Panc1 (cell line): ENCODE measurements around the gene FOXG1. TPM values are rescaled to one million over a fixed set of nuclear protein-coding genes. Genes with fewer than 3 reads are reported as not detected.

Experiments
- ATAC-seq: fragments of 200-7000 bp; cut with Tn5 transposase; 2 replicates; pipeline ENCODE4 v1.9.1; 2020; ENCODE audit warnings: mild to moderate bottlenecking, moderate library complexity
- BruUV-seq: library from RNA; stranded (reverse); fragments of 400-500 nt; replicated peaks from 2 replicates; lab custom pipeline; 2021; lab: Mats Ljungman, UMichigan
- CTCF ChIA-PET: fragments of 300-600 bp; sonication (Branson Sonifier 250); formaldehyde crosslinking; loops from one replicate; lab custom pipeline; 2022; ENCODE audit warnings: antibody characterized with exemption; lab: Charles Lee
- POLR2A ChIA-PET: fragments of 300-600 bp; sonication (Branson Sonifier 250); formaldehyde crosslinking; loops from one replicate; lab custom pipeline; 2022; ENCODE audit warnings: antibody characterized with exemption; lab: Charles Lee
- DNase-seq: peaks from one replicate; pipeline ENCODE4 v3.0.0-alpha.2; 2010; ENCODE audit warnings: low read depth, low spot score
- H3K27ac ChIP-seq: 2 replicates; pipeline ENCODE4 v1.5.1; 2011; ENCODE audit warnings: mild to moderate bottlenecking, low read length, inconsistent platforms
- H3K27me3 ChIP-seq: fragments of 200-500 bp; sonication (Bioruptor generic); 2 replicates; pipeline ENCODE4 v1.6.0; 2014; ENCODE audit warnings: low read length, inconsistent platforms; ENCODE audit not compliant: control insufficient read depth, insufficient read depth
- H3K36me3 ChIP-seq: fragments of 200-500 bp; sonication (Bioruptor generic); 2 replicates; pipeline ENCODE4 v1.5.1; 2014; ENCODE audit warnings: inconsistent platforms, mild to moderate bottlenecking, low read length, moderate library complexity; ENCODE audit not compliant: control insufficient read depth, insufficient read depth
- H3K4me1 ChIP-seq: 2 replicates; pipeline ENCODE4 v1.5.1; 2011; ENCODE audit warnings: inconsistent platforms, mild to moderate bottlenecking, low read length, moderate library complexity; ENCODE audit not compliant: control insufficient read depth, insufficient read depth
- H3K4me3 ChIP-seq, 2 experiments: 2 replicates each; pipeline ENCODE4 v1.5.1; 2011 to 2012; ENCODE audit warnings: low read depth in 2 of 2, low read length in 2 of 2, mild to moderate bottlenecking in 2 of 2, inconsistent platforms in 1 of 2, moderate library complexity in 1 of 2
- H3K9me3 ChIP-seq: fragments of 200-500 bp; sonication (Bioruptor generic); 2 replicates; pipeline ENCODE4 v1.5.1; 2014; ENCODE audit warnings: low read depth, mild to moderate bottlenecking, inconsistent platforms, low read length, moderate library complexity; ENCODE audit not compliant: control insufficient read depth, insufficient read depth
- CTCF ChIP-seq: fragments of 450-650 bp; IDR thresholded peaks from 2 replicates; pipeline ENCODE4 v1.5.1; 2017; ENCODE audit warnings: mild to moderate bottlenecking
- POLR2AphosphoS5 ChIP-seq: IDR thresholded peaks from 2 replicates; pipeline ENCODE4 v1.6.1; 2012; ENCODE audit warnings: mild to moderate bottlenecking, low read depth, low read length, moderate library complexity
- REST ChIP-seq, 2 experiments: IDR thresholded peaks; 2 replicates each; pipeline ENCODE4 v1.6.1; 2011 to 2012; ENCODE audit warnings: low read depth in 2 of 2, control low read depth in 1 of 2, low read length in 1 of 2, mild to moderate bottlenecking in 1 of 2, moderate library complexity in 1 of 2; ENCODE audit not compliant: insufficient read depth in 1 of 2
- SIN3A ChIP-seq: IDR thresholded peaks from 2 replicates; pipeline ENCODE4 v1.6.1; 2012; ENCODE audit warnings: low read depth, mild to moderate bottlenecking, low read length, moderate library complexity, borderline replicate concordance; ENCODE audit not compliant: insufficient read depth
- TCF7L2 ChIP-seq: IDR thresholded peaks from 2 replicates; pipeline ENCODE4 v1.6.1; 2011; ENCODE audit warnings: mild to moderate bottlenecking, low read depth, low read length, inconsistent platforms
- in situ Hi-C: cut with HindIII; loops from 2 replicates; pipeline ENCODE4 v1.10.0; 2016; ENCODE audit warnings: low sequenced_read_pairs, low pct_unique_long_range_greater_than_20kb
- intact Hi-C: fragments of 100-400 bp; cut with micrococcal nuclease; formaldehyde crosslinking; loops from one replicate; pipeline ENCODE4 v1.10.0; 2022; ENCODE audit not compliant: unreplicated experiment
- total RNA-seq: library from RNA; stranded (reverse); gene quantifications from one replicate; pipeline ENCODE4 v1.2.1, GENCODE V29; 2021; ENCODE audit not compliant: unreplicated experiment

FOXG1 gene
- total RNA-seq, 1 experiment from 2014 or later, result not detected

- no peak for TF ChIP-seq POLR2AphosphoS5
- POLR2A ChIA-PET, result no interaction called here
- no peak for ATAC-seq
- Histone ChIP-seq H3K4me1 (no peaks in the 10 kb centered on the region), H3K9me3 (no peaks in the 10 kb centered on the region), H3K27ac (no peak overlapping the region), H3K4me3 (no peak overlapping the region), H3K27me3 (no peaks in the 10 kb centered on the region), H3K36me3 (no peaks in the 10 kb centered on the region)
- no peak for DNase-seq
- CTCF ChIA-PET, result interaction anchor here (0.6 kb wide), 1 partner anchor 12 kb away, joined by 3 read pairs; no protein-coding TSS in a partner anchor
- BruUV-seq, result no TSS peak
- intact Hi-C loops (no loop called here), in situ Hi-C loops (loop anchor here (25.0 kb wide), 1 partner anchor 773 kb away; no protein-coding TSS in a partner anchor)
Measured at GRCh38 chr14:28763751-28764256, 2.8 kb upstream of the FOXG1 start.

- H3K4me3 ChIP-seq, result no peak overlapping the region
- TF ChIP-seq POLR2AphosphoS5 (no peak), TCF7L2 (no peak), REST (IDR thresholded peaks at IDR 0.05; ENCODE audit: insufficient read depth in 1 of 2, low read depth in 2 of 2, low read length in 1 of 2) (no peak), CTCF (no peak), SIN3A (no peak)
- in situ Hi-C loops (loop anchor here (25.0 kb wide), 1 partner anchor 773 kb away; no protein-coding TSS in a partner anchor), intact Hi-C loops (no loop called here)
- no peaks in the 10 kb centered on the region for H3K27me3 ChIP-seq
- H3K36me3 ChIP-seq, result no peaks in the 10 kb centered on the region
- ATAC-seq (no peak), DNase-seq (no peak)
- CTCF ChIA-PET, result interaction anchor here (0.6 kb wide), 1 partner anchor 13 kb away, joined by 3 read pairs; no protein-coding TSS in a partner anchor
- no peaks in the 10 kb centered on the region for H3K4me1 ChIP-seq
- H3K27ac ChIP-seq, result no peak overlapping the region
- POLR2A ChIA-PET, result no interaction called here
- H3K9me3 ChIP-seq, result no peaks in the 10 kb centered on the region
- BruUV-seq, result no TSS peak
Measured at GRCh38 chr14:28764257-28765160, 2.1 kb upstream of the FOXG1 start.
